Mesendoderm (in vitro differentiated cells): ENCODE measurements around the gene TNFRSF6B. TPM values are rescaled to one million over a fixed set of nuclear protein-coding genes. Genes with fewer than 3 reads are reported as not detected.
"Not testable (repeated sequence)": the region's sequence is repeated elsewhere in the genome, so short reads cannot be mapped to it uniquely, and the experiment has no call there.

ENCODE experiments used
- DNase-seq: peaks from one replicate; pipeline ENCODE4 v3.0.0; 2013
- H2AK5ac ChIP-seq: 2 replicates; pipeline ENCODE4 v1.6.1; 2013; ENCODE audit warnings: low read length, inconsistent platforms
- H2BK120ac ChIP-seq: 2 replicates; pipeline ENCODE4 v1.6.1; 2013; ENCODE audit warnings: low read depth, mild to moderate bottlenecking, low read length, moderate library complexity, mixed read lengths
- H2BK15ac ChIP-seq: replicated peaks from 2 replicates; pipeline ENCODE4 v1.6.1; 2013; ENCODE audit warnings: low read depth, mild to moderate bottlenecking, moderate library complexity
- H2BK5ac ChIP-seq: 2 replicates; pipeline ENCODE4 v1.6.1; 2013; ENCODE audit warnings: low read length, inconsistent platforms
- H3K18ac ChIP-seq: 2 replicates; pipeline ENCODE4 v1.6.1; 2013; ENCODE audit warnings: mild to moderate bottlenecking, low read length, mixed read lengths
- H3K23ac ChIP-seq: one replicate; pipeline ENCODE4 v1.6.1; 2013; ENCODE audit warnings: low read length
- H3K27ac ChIP-seq: 2 replicates; pipeline ENCODE4 v1.5.1; 2013; ENCODE audit warnings: low read depth, mild to moderate bottlenecking, inconsistent platforms, low read length, moderate library complexity
- H3K27me3 ChIP-seq: 2 replicates; pipeline ENCODE4 v1.6.1; 2013; ENCODE audit warnings: low read length, control low read depth, mild to moderate bottlenecking, inconsistent platforms; ENCODE audit not compliant: insufficient read depth, poor library complexity
- H3K36me3 ChIP-seq: 2 replicates; pipeline ENCODE4 v1.6.1; 2013; ENCODE audit warnings: low read length, inconsistent platforms; ENCODE audit not compliant: control insufficient read depth, insufficient read depth
- H3K4ac ChIP-seq: one replicate; pipeline ENCODE4 v1.6.1; 2013; ENCODE audit warnings: low read depth, mild to moderate bottlenecking, low read length, moderate library complexity
- H3K4me1 ChIP-seq: 2 replicates; pipeline ENCODE4 v1.6.1; 2013; ENCODE audit warnings: low read depth, low read length, inconsistent platforms; ENCODE audit not compliant: control insufficient read depth
- H3K4me2 ChIP-seq: 2 replicates; pipeline ENCODE4 v1.6.1; 2013; ENCODE audit warnings: low read length
- H3K4me3 ChIP-seq: 2 replicates; pipeline ENCODE4 v1.5.1; 2013; ENCODE audit warnings: mild to moderate bottlenecking, low read length
- H3K56ac ChIP-seq: one replicate; pipeline ENCODE4 v1.6.1; 2013; ENCODE audit warnings: low read length
- H3K79me1 ChIP-seq: 2 replicates; pipeline ENCODE4 v1.6.1; 2013; ENCODE audit warnings: low read length, inconsistent platforms
- H3K79me2 ChIP-seq: 2 replicates; pipeline ENCODE4 v1.6.1; 2013; ENCODE audit warnings: mild to moderate bottlenecking, low read length; ENCODE audit not compliant: control insufficient read depth, insufficient read depth
- H3K9ac ChIP-seq: 2 replicates; pipeline ENCODE4 v1.6.1; 2013; ENCODE audit warnings: low read length, inconsistent platforms
- H4K5ac ChIP-seq: one replicate; pipeline ENCODE4 v1.6.1; 2013; ENCODE audit warnings: low read length
- H4K8ac ChIP-seq: one replicate; pipeline ENCODE4 v1.6.1; 2013; ENCODE audit warnings: low read depth, mild to moderate bottlenecking, control low read depth, low read length, moderate library complexity
- WGBS: extraction: QIAGEN DNeasy Blood & Tissue Kit; methylation state at CpG from one replicate; pipeline ENCODE4 v1.1.7; 2013; ENCODE audit warnings: low lambda C conversion rate, missing lambda C conversion rate; ENCODE audit not compliant: insufficient coverage; ENCODE audit errors: extremely low coverage; 5-methylcytosine and 5-hydroxymethylcytosine counted together
- polyA plus RNA-seq, 2 experiments: library from polyadenylated mRNA; stranded (reverse); fragments of 200-250 nt; gene quantifications; one replicate each; pipeline ENCODE4 v1.2.3, GENCODE V29; 2013

TNFRSF6B gene
- polyA plus RNA-seq (2013, experiment 1 of 2), result 0.69 TPM
- 0.43 TPM for polyA plus RNA-seq (2013, experiment 2 of 2)

- DNase-seq, result no peak
- no CpG with 5 or more reads among the region's 52 CpGs for WGBS
Measured at GRCh38 chr20:63696628-63697356, at the start of gene TNFRSF6B. Gene TNFRSF6B, plus strand, starts transcription at chr20:63696652. Its CDS starts 116 bp downstream, at chr20:63696768.

GRCh38 chr20:63648190-63648589 is 48.3 kb upstream of the TNFRSF6B start:
- no peak overlapping the region for H3K9ac ChIP-seq
- no peak overlapping the region for H4K5ac ChIP-seq
- H3K79me2 ChIP-seq, result no peaks in the 10 kb centered on the region
- no peak overlapping the region for H3K18ac ChIP-seq
- H3K79me1 ChIP-seq, result no peaks in the 10 kb centered on the region
- H3K4ac ChIP-seq, result no peak overlapping the region
- no peak overlapping the region for H3K23ac ChIP-seq
- H3K56ac ChIP-seq, result no peak overlapping the region
- H4K8ac ChIP-seq, result no peak overlapping the region
- no peak overlapping the region for H2AK5ac ChIP-seq
- H3K27ac ChIP-seq, result no peak overlapping the region
- no peak overlapping the region for H2BK15ac ChIP-seq
- no peak overlapping the region for H2BK120ac ChIP-seq
- H2BK5ac ChIP-seq, result no peak overlapping the region
- H3K36me3 ChIP-seq, result no peaks in the 10 kb centered on the region
- H3K4me3 ChIP-seq, result no peak overlapping the region
- H3K27me3 ChIP-seq, result no peaks in the 10 kb centered on the region
- no peak overlapping the region for H3K4me2 ChIP-seq
- H3K4me1 ChIP-seq, result no peaks in the 10 kb centered on the region
- no peak for DNase-seq
- no CpG with 5 or more reads among the region's 6 CpGs for WGBS

More at GRCh38 chr20:63696628-63697356, at the start of gene TNFRSF6B:
- Histone ChIP-seq H3K4ac (no peak within 1 kb of the TSS), H3K27me3 (no peaks in the 10 kb centered on the region), H3K9ac (peak within 1 kb of the TSS; percentile 55), H2AK5ac (no peak within 1 kb of the TSS), H4K8ac (no peak within 1 kb of the TSS), H4K5ac (no peak within 1 kb of the TSS), H3K79me1 (no peaks in the 10 kb centered on the region), H3K27ac (no peak within 1 kb of the TSS), H3K4me1 (no peaks in the 10 kb centered on the region), H3K23ac (peak within 1 kb of the TSS; percentile 89), H3K18ac (no peak within 1 kb of the TSS), H2BK120ac (no peak within 1 kb of the TSS), H3K4me2 (peak within 1 kb of the TSS; percentile 26), H3K36me3 (no peaks in the 10 kb centered on the region), H3K56ac (peak within 1 kb of the TSS; percentile 83), H3K79me2 (no peaks in the 10 kb centered on the region), H2BK15ac (no peak within 1 kb of the TSS), H3K4me3 (no peak within 1 kb of the TSS), H2BK5ac (no peak within 1 kb of the TSS)

GRCh38 chr20:63648895-63649589 is 47.4 kb upstream of the TNFRSF6B start:
- Histone ChIP-seq H4K5ac (no peak overlapping the region), H3K4ac (no peak overlapping the region), H3K27me3 (no peaks in the 10 kb centered on the region), H4K8ac (no peak overlapping the region), H3K36me3 (no peaks in the 10 kb centered on the region), H3K27ac (no peak overlapping the region), H3K79me2 (no peaks in the 10 kb centered on the region), H2AK5ac (no peak overlapping the region), H3K9ac (no peak overlapping the region), H3K23ac (no peak overlapping the region), H2BK15ac (no peak overlapping the region), H3K79me1 (no peaks in the 10 kb centered on the region), H3K56ac (no peak overlapping the region), H3K4me1 (peaks cover under 1% of the 10 kb centered on the region), H3K4me3 (no peak overlapping the region), H2BK5ac (no peak overlapping the region), H2BK120ac (no peak overlapping the region), H3K18ac (no peak overlapping the region), H3K4me2 (no peak overlapping the region)
- no peak for DNase-seq
- WGBS, result no CpG with 5 or more reads among the region's 11 CpGs

GRCh38 chr20:63650486-63650885 is 46.0 kb upstream of the TNFRSF6B start:
- not testable (repeated sequence) for H4K5ac ChIP-seq, H3K79me1 ChIP-seq, H3K27ac ChIP-seq, H2BK15ac ChIP-seq, H3K18ac ChIP-seq, H3K56ac ChIP-seq, H3K4ac ChIP-seq, H2AK5ac ChIP-seq, H3K4me2 ChIP-seq, H3K4me3 ChIP-seq, H3K27me3 ChIP-seq, DNase-seq, H3K36me3 ChIP-seq, H3K79me2 ChIP-seq, H2BK5ac ChIP-seq, H3K23ac ChIP-seq, H3K4me1 ChIP-seq, H4K8ac ChIP-seq, H2BK120ac ChIP-seq, H3K9ac ChIP-seq
- no CpG with 5 or more reads among the region's 25 CpGs for WGBS

GRCh38 chr20:63651942-63652191 is 44.6 kb upstream of the TNFRSF6B start:
- H3K4me3 ChIP-seq, result no peak overlapping the region
- WGBS, result no CpG with 5 or more reads among the region's 11 CpGs
- H3K27ac ChIP-seq, result no peak overlapping the region
- H3K27me3 ChIP-seq, result no peaks in the 10 kb centered on the region
- H3K79me1 ChIP-seq, result no peaks in the 10 kb centered on the region
- H3K4me2 ChIP-seq, result peak overlapping the region; percentile 23
- H2BK120ac ChIP-seq, result no peak overlapping the region
- no peaks in the 10 kb centered on the region for H3K36me3 ChIP-seq
- peak overlapping the region; percentile 73 for H3K56ac ChIP-seq
- H4K5ac ChIP-seq, result no peak overlapping the region
- no peak overlapping the region for H2AK5ac ChIP-seq
- H2BK5ac ChIP-seq, result no peak overlapping the region
- H3K18ac ChIP-seq, result no peak overlapping the region
- H3K79me2 ChIP-seq, result no peaks in the 10 kb centered on the region
- no peak overlapping the region for H2BK15ac ChIP-seq
- no peak overlapping the region for H3K4ac ChIP-seq
- no peak overlapping the region for H3K23ac ChIP-seq
- H3K9ac ChIP-seq, result peak overlapping the region; percentile 48
- DNase-seq, result no peak
- peaks cover 3% of the 10 kb centered on the region for H3K4me1 ChIP-seq
- H4K8ac ChIP-seq, result no peak overlapping the region
